ENCODE results near the gene RASSF6. TPM values are rescaled to one million over a fixed set of nuclear protein-coding genes. Genes with fewer than 3 reads are reported as not detected.

Gene RASSF6
- polyA plus RNA-seq, 1 of the 3 experiments (the other 2 are of a cell fraction), result not detected

DNA sequence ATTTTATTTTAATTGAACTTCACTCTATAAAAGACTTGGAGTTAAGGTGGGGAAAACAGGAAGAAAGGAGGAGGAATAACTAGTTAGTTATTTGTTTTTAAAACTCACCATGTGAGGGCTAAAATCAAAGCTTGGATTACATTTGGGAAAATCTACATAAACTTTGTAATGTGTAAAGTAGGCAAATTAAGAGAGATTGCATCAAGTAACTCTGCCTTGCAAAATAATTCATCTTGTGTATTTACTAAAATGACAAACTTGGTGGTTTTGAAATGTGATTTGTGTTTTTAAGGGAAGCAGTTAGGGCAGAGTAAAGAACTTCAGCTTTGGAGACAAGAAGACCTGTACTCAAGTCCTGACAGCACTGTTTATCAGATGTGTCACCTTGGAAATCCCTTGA, 43.3 kb upstream of the RASSF6 start (continued):
- no peak for TF ChIP-seq TEAD4 (IDR thresholded peaks at IDR 0.05; ENCODE audit: borderline replicate concordance, insufficient read depth)
- TF ChIP-seq RAD21 (IDR thresholded peaks at IDR 0.05; ENCODE audit: low read length), result no peak
- TF ChIP-seq GABPA (IDR thresholded peaks at IDR 0.05; ENCODE audit: low read depth), result no peak

DNA sequence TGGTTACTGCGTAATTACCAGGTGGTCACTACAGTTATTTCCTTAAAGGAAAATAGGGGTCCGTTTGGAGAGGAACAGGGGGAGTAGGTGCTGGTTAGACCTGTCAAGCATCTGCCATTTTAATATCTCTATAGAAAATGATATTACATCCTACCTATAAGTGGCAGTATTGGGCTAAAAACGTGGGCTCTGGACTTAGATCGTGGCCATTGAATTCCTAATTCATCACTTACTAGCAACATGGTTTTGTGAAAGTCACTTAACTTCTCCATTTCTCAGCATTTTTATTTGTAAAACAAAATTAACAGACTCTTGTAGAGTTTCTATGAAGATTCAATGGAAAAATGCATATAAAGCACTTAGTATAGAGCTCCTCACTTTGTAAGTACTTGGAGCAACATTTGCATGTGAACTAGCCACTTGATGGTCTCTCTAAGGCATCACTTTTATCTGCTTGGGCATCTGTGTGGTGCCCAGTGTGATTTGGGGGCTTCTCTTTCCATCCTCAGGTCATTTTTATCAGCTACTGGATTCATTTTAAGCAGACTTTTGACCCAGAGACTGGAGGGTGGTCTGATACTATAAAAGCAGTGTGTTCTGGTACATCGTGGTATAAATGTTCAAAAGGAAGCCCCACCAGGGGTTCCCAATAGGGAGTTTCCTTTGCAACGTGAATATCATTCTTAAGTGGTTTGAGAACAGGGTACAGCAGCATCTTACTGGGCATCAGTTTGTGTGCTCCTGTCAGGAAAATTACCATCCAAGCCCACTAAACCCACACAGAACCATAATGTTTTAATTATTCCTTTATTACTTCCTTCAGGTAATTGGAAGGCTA, 42.7 kb upstream of the RASSF6 start:
- Histone ChIP-seq H3K9me3 (no peaks in the 10 kb centered on the region), H3K27ac (ENCODE audit: low read depth in 2 of 2, low read length in 1 of 2) (peak overlapping the region in 1 of 2 experiments; percentile 66; a peak in 1 of 4 replicates), H3K36me3 (replicated peaks in 1 of 2; ENCODE audit: control insufficient read depth in 1 of 2, insufficient read depth in 2 of 2, low read length in 1 of 2) (no peaks in the 10 kb centered on the region), H2AFZ (ENCODE audit: low read depth) (peak overlapping the region; percentile 65; the same call in 1 of the 2 replicates), H3K9me2 (no peaks in the 10 kb centered on the region), H4K20me1 (ENCODE audit: insufficient read depth) (no peaks in the 10 kb centered on the region), H3K4me1 (ENCODE audit: control insufficient read depth in 1 of 2, insufficient read depth in 2 of 2, low read depth in 1 of 2, low read length in 1 of 2) (peaks cover 0 to 13% of the 10 kb centered on the region in 2 experiments; a peak in 1 of 4 replicates), H3K27me3 (ENCODE audit: insufficient read depth) (no peaks in the 10 kb centered on the region), H3K4me3 (ENCODE audit: low read depth in 2 of 2, low read length in 1 of 2) (no peak overlapping the region), H3K4me2 (no peak overlapping the region), H3K9ac (no peak overlapping the region), H3F3A (replicated peaks; ENCODE audit: insufficient read depth) (peaks cover 16% of the 10 kb centered on the region), H3K79me2 (ENCODE audit: insufficient read depth) (no peaks in the 10 kb centered on the region)
- no peak for DNase-seq
- CTCF ChIA-PET, result interaction anchor here (1.1 to 2.3 kb wide), 4 partner anchors 9 to 69 kb away, joined by 3 to 7 read pairs (median 5); no protein-coding TSS in a partner anchor
- POLR2A ChIA-PET, result no interaction called here
- no peak for TF ChIP-seq JUND (IDR thresholded peaks at IDR 0.05)
- TF ChIP-seq RAD21 (IDR thresholded peaks at IDR 0.05; ENCODE audit: low read length), result peak; percentile 56
- no peak for TF ChIP-seq TCF12 (IDR thresholded peaks at IDR 0.05)
- no peak for TF ChIP-seq POLR2AphosphoS5 (IDR thresholded peaks at IDR 0.05; ENCODE audit: low read depth, low read length)
- no peak for TF ChIP-seq GABPA (IDR thresholded peaks at IDR 0.05; ENCODE audit: low read depth)
- TF ChIP-seq MEF2A (IDR thresholded peaks at IDR 0.05; ENCODE audit: borderline replicate concordance, low read depth), result no peak
- TF ChIP-seq SMC3 (IDR thresholded peaks at IDR 0.05; ENCODE audit: low read depth, low read length), result peak; percentile 25
- TF ChIP-seq, protein P1, sequence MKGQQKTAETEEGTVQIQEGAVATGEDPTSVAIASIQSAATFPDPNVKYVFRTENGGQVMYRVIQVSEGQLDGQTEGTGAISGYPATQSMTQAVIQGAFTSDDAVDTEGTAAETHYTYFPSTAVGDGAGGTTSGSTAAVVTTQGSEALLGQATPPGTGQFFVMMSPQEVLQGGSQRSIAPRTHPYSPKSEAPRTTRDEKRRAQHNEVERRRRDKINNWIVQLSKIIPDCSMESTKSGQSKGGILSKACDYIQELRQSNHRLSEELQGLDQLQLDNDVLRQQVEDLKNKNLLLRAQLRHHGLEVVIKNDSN (IDR thresholded peaks at IDR 0.05; ENCODE audit: borderline replicate concordance, low read depth), result no peak
- no peak for TF ChIP-seq TEAD4 (IDR thresholded peaks at IDR 0.05; ENCODE audit: borderline replicate concordance, insufficient read depth)
- no peak for TF ChIP-seq TAF1 (IDR thresholded peaks at IDR 0.05; ENCODE audit: borderline replicate concordance, low read depth, low read length)
- TF ChIP-seq RCOR1 (IDR thresholded peaks at IDR 0.05; ENCODE audit: low read length), result no peak
- no peak for TF ChIP-seq RFX5 (IDR thresholded peaks at IDR 0.05; ENCODE audit: low read length)
- TF ChIP-seq RXRA (IDR thresholded peaks at IDR 0.05; ENCODE audit: borderline replicate concordance, low read depth), result no peak
- no peak for TF ChIP-seq GATA2 (CRISPR knock-in tag; IDR thresholded peaks at IDR 0.05)
- no peak for TF ChIP-seq USF2 (IDR thresholded peaks at IDR 0.05; ENCODE audit: borderline replicate concordance, low read depth, low read length)
- TF ChIP-seq, protein P2, sequence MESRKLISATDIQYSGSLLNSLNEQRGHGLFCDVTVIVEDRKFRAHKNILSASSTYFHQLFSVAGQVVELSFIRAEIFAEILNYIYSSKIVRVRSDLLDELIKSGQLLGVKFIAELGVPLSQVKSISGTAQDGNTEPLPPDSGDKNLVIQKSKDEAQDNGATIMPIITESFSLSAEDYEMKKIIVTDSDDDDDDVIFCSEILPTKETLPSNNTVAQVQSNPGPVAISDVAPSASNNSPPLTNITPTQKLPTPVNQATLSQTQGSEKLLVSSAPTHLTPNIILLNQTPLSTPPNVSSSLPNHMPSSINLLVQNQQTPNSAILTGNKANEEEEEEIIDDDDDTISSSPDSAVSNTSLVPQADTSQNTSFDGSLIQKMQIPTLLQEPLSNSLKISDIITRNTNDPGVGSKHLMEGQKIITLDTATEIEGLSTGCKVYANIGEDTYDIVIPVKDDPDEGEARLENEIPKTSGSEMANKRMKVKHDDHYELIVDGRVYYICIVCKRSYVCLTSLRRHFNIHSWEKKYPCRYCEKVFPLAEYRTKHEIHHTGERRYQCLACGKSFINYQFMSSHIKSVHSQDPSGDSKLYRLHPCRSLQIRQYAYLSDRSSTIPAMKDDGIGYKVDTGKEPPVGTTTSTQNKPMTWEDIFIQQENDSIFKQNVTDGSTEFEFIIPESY (IDR thresholded peaks at IDR 0.05; ENCODE audit: borderline replicate concordance, low read depth), result no peak
- peak; percentile 70 for TF ChIP-seq CTCF (IDR thresholded peaks at IDR 0.05)
- TF ChIP-seq PBX3 (IDR thresholded peaks at IDR 0.05), result no peak
- no peak for TF ChIP-seq FOXJ3 (CRISPR knock-in tag; IDR thresholded peaks at IDR 0.05)
- TF ChIP-seq NRF1 (IDR thresholded peaks at IDR 0.05; ENCODE audit: low read depth, low read length), result no peak
- WGBS (ENCODE audit: low lambda C conversion rate), result 8% methylated on average over 6 of the region's 6 CpGs
